Uterus (tissue), 2 donors: ENCODE measurements around the gene PDE4D.

Source experiments
- CTCF ChIP-seq, 4 experiments: fragments of 200-600 bp in 2 of 4; fragments of 450-650 bp in 2 of 4; sonication (generic) in 2 of 4; IDR thresholded peaks; one replicate each; pipeline ENCODE4 v1.5.1; 2016 to 2019; ENCODE audit warnings: antibody characterized with exemption in 4 of 4, mild to moderate bottlenecking in 2 of 4, moderate library complexity in 1 of 4
- POLR2A ChIP-seq, 2 donors: fragments of 450-650 bp; IDR thresholded peaks; one replicate each; pipeline ENCODE4 v1.6.1; 2016; ENCODE audit warnings: antibody characterized with exemption in 2 of 2, mild to moderate bottlenecking in 1 of 2, moderate library complexity in 1 of 2

GRCh38 chr5:59629561-59629960 is 264.0 kb downstream of the PDE4D start:
- no peak for TF ChIP-seq CTCF (IDR thresholded peaks at IDR 0.05)
- TF ChIP-seq POLR2A (IDR thresholded peaks at IDR 0.05), result no peak
